Activated naive CD8-positive, alpha-beta T cell treated with anti-CD3 and anti-CD28 coated beads, Interleukin-2, amount 50 U/mL, for 24 hours (primary cell): Measurements from ENCODE around the gene STK10.

ENCODE experiments used
- ATAC-seq: fragments of 150-1000 bp; cut with Tn5 transposase; one replicate; pipeline ENCODE4 v1.10.0; 2021
- DNase-seq: peaks from one replicate; pipeline ENCODE4 v3.0.0; 2021
- H3K27ac Mint-ChIP-seq: one replicate; pipeline ENCODE4 v1.8.0; 2021; ENCODE audit warnings: mild to moderate bottlenecking, mixed read lengths
- H3K27me3 Mint-ChIP-seq: one replicate; pipeline ENCODE4 v1.8.0; 2021; ENCODE audit warnings: mixed read lengths
- H3K36me3 Mint-ChIP-seq: one replicate; pipeline ENCODE4 v1.8.0; 2021; ENCODE audit warnings: low read depth, mixed read lengths
- H3K4me1 Mint-ChIP-seq: one replicate; pipeline ENCODE4 v1.8.0; 2021; ENCODE audit warnings: mixed read lengths
- H3K4me3 Mint-ChIP-seq: one replicate; pipeline ENCODE4 v1.8.0; 2021; ENCODE audit warnings: mild to moderate bottlenecking, moderate library complexity, mixed read lengths
- H3K9me3 Mint-ChIP-seq: one replicate; pipeline ENCODE4 v1.8.0; 2021; ENCODE audit warnings: mixed read lengths

STK10 gene

GRCh38 chr5:172107571-172107970 is 80.5 kb downstream of the STK10 start:
- Mint-ChIP-seq H3K9me3 (no peaks in the 10 kb centered on the region), H3K4me3 (no peak overlapping the region), H3K27ac (no peak overlapping the region), H3K4me1 (peaks cover 66% of the 10 kb centered on the region), H3K27me3 (no peaks in the 10 kb centered on the region), H3K36me3 (peaks cover 23% of the 10 kb centered on the region)
- ATAC-seq (no peak), DNase-seq (no peak)

GRCh38 chr5:172106511-172107356 is 81.3 kb downstream of the STK10 start:
- Mint-ChIP-seq H3K9me3 (no peaks in the 10 kb centered on the region), H3K27ac (peak overlapping the region; percentile 74), H3K36me3 (peaks cover 28% of the 10 kb centered on the region), H3K4me1 (peaks cover 63% of the 10 kb centered on the region), H3K4me3 (no peak overlapping the region), H3K27me3 (no peaks in the 10 kb centered on the region)
- DNase-seq = peak; percentile 75
- ATAC-seq = no peak

- Mint-ChIP-seq H3K4me3 (no peak overlapping the region), H3K27ac (peak overlapping the region; percentile 52), H3K36me3 (peaks cover 30% of the 10 kb centered on the region), H3K9me3 (no peaks in the 10 kb centered on the region), H3K27me3 (no peaks in the 10 kb centered on the region), H3K4me1 (peaks cover 54% of the 10 kb centered on the region)
- no peak for DNase-seq
- no peak for ATAC-seq
Measured at GRCh38 chr5:172105811-172106210, 82.2 kb downstream of the STK10 start.

GRCh38 chr5:172104801-172105701 is 83.0 kb downstream of the STK10 start:
- DNase-seq = no peak
- no peaks in the 10 kb centered on the region for H3K27me3 Mint-ChIP-seq
- H3K4me1 Mint-ChIP-seq = peaks cover 46% of the 10 kb centered on the region
- no peak for ATAC-seq
- H3K9me3 Mint-ChIP-seq = no peaks in the 10 kb centered on the region
- H3K27ac Mint-ChIP-seq = no peak overlapping the region
- peaks cover 27% of the 10 kb centered on the region for H3K36me3 Mint-ChIP-seq
- no peak overlapping the region for H3K4me3 Mint-ChIP-seq

GRCh38 chr5:172104021-172104420 is 84.0 kb downstream of the STK10 start:
- Mint-ChIP-seq H3K27me3 (no peaks in the 10 kb centered on the region), H3K36me3 (peaks cover 18% of the 10 kb centered on the region), H3K27ac (no peak overlapping the region), H3K4me1 (peaks cover 36% of the 10 kb centered on the region), H3K9me3 (no peaks in the 10 kb centered on the region), H3K4me3 (no peak overlapping the region)
- no peak for ATAC-seq
- no peak for DNase-seq

GRCh38 chr5:172102913-172103626 is 85.0 kb downstream of the STK10 start:
- H3K27ac Mint-ChIP-seq = no peak overlapping the region
- H3K36me3 Mint-ChIP-seq = peaks cover 24% of the 10 kb centered on the region
- no peaks in the 10 kb centered on the region for H3K27me3 Mint-ChIP-seq
- no peaks in the 10 kb centered on the region for H3K9me3 Mint-ChIP-seq
- DNase-seq (peak; percentile 40), ATAC-seq (peak; percentile 85)
- H3K4me1 Mint-ChIP-seq = peaks cover 35% of the 10 kb centered on the region
- no peak overlapping the region for H3K4me3 Mint-ChIP-seq

- Mint-ChIP-seq H3K9me3 (no peaks in the 10 kb centered on the region), H3K36me3 (peaks cover 28% of the 10 kb centered on the region), H3K27ac (peak overlapping the region; percentile 59), H3K4me3 (no peak overlapping the region), H3K27me3 (no peaks in the 10 kb centered on the region), H3K4me1 (peaks cover 30% of the 10 kb centered on the region)
- DNase-seq (no peak), ATAC-seq (no peak)
Measured at GRCh38 chr5:172102218-172102870, 85.7 kb downstream of the STK10 start.

GRCh38 chr5:172101547-172102217 is 86.3 kb downstream of the STK10 start:
- peak overlapping the region; percentile 3 for H3K27ac Mint-ChIP-seq
- no peaks in the 10 kb centered on the region for H3K9me3 Mint-ChIP-seq
- DNase-seq (no peak), ATAC-seq (no peak)
- peaks cover 26% of the 10 kb centered on the region for H3K36me3 Mint-ChIP-seq
- no peak overlapping the region for H3K4me3 Mint-ChIP-seq
- no peaks in the 10 kb centered on the region for H3K27me3 Mint-ChIP-seq
- peaks cover 23% of the 10 kb centered on the region for H3K4me1 Mint-ChIP-seq

GRCh38 chr5:172098883-172099282 is 89.1 kb downstream of the STK10 start:
- Mint-ChIP-seq H3K4me3 (peak overlapping the region; percentile 22), H3K4me1 (peaks cover 22% of the 10 kb centered on the region), H3K27ac (peak overlapping the region; percentile 27), H3K9me3 (no peaks in the 10 kb centered on the region), H3K27me3 (no peaks in the 10 kb centered on the region), H3K36me3 (peaks cover 29% of the 10 kb centered on the region)
- DNase-seq (no peak), ATAC-seq (no peak)

- Mint-ChIP-seq H3K27me3 (no peaks in the 10 kb centered on the region), H3K27ac (no peak overlapping the region), H3K36me3 (peaks cover 26% of the 10 kb centered on the region), H3K4me1 (peaks cover 14% of the 10 kb centered on the region), H3K9me3 (no peaks in the 10 kb centered on the region), H3K4me3 (no peak overlapping the region)
- DNase-seq = no peak
- no peak for ATAC-seq
Measured at GRCh38 chr5:172098046-172098445, 90.0 kb downstream of the STK10 start.

- Mint-ChIP-seq H3K27me3 (no peaks in the 10 kb centered on the region), H3K36me3 (peaks cover 25% of the 10 kb centered on the region)
Measured at GRCh38 chr5:172097356-172097755, 90.7 kb downstream of the STK10 start.

GRCh38 chr5:172096207-172096940 is 91.7 kb downstream of the STK10 start:
- H3K27ac Mint-ChIP-seq = no peak overlapping the region
- no peak overlapping the region for H3K4me3 Mint-ChIP-seq
- H3K4me1 Mint-ChIP-seq = peaks cover 6% of the 10 kb centered on the region
- peaks cover 20% of the 10 kb centered on the region for H3K36me3 Mint-ChIP-seq
- H3K9me3 Mint-ChIP-seq = no peaks in the 10 kb centered on the region
- ATAC-seq (no peak), DNase-seq (no peak)
- no peaks in the 10 kb centered on the region for H3K27me3 Mint-ChIP-seq

More at GRCh38 chr5:172097356-172097755, 90.7 kb downstream of the STK10 start:
- H3K4me1 Mint-ChIP-seq = peaks cover 10% of the 10 kb centered on the region
- no peak overlapping the region for H3K27ac Mint-ChIP-seq
- ATAC-seq (no peak), DNase-seq (no peak)
- no peak overlapping the region for H3K4me3 Mint-ChIP-seq
- H3K9me3 Mint-ChIP-seq = no peaks in the 10 kb centered on the region
